ENCODE measurements around the gene ARL8B. TPM values are rescaled to one million over a fixed set of nuclear protein-coding genes. Genes with fewer than 3 reads are reported as not detected.
"Not testable (repeated sequence)": the region's sequence is repeated elsewhere in the genome, so short reads cannot be mapped to it uniquely, and the experiment has no call there.

Gene ARL8B
- total RNA-seq, 3 donors from 2014 or later (not counting 1 experiment from before 2014, with no cell fraction given): 43.3 to 52.7 (median 48.9) TPM

DNA sequence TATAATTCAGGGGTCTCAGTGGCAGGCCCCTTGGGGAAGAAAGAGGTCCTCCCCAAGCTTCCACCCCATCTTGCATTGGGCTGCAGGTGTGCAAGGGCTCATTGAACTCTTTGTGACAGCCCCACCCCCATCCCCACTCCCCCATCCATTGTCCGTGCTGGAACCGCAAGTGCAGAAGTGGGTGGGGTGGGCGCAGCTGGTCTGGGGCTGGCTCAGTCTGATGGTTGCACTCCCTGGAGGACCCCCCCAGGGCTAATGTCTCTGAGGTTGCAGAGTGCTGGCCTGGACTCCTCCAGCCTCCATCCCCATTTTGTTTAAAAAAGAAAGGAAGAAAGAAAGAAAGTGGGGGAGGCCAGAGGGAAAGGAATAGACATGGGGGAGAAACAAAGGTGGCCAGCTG lies 42.3 kb upstream of the ARL8B start:
- WGBS (ENCODE audit: insufficient coverage): 100% methylated on average over 3 of the region's 3 CpGs
- H3K36me3 Mint-ChIP-seq: no peaks in the 10 kb centered on the region
- H3K27me3 Mint-ChIP-seq (ENCODE audit: low read depth in 2 of 2): peaks cover 12 to 14% of the 10 kb centered on the region in 2 donors
- intact Hi-C loops (cut with micrococcal nuclease): no loop called here
- H3K9me3 Mint-ChIP-seq: no peaks in the 10 kb centered on the region
- TF ChIP-seq, protein P1, sequence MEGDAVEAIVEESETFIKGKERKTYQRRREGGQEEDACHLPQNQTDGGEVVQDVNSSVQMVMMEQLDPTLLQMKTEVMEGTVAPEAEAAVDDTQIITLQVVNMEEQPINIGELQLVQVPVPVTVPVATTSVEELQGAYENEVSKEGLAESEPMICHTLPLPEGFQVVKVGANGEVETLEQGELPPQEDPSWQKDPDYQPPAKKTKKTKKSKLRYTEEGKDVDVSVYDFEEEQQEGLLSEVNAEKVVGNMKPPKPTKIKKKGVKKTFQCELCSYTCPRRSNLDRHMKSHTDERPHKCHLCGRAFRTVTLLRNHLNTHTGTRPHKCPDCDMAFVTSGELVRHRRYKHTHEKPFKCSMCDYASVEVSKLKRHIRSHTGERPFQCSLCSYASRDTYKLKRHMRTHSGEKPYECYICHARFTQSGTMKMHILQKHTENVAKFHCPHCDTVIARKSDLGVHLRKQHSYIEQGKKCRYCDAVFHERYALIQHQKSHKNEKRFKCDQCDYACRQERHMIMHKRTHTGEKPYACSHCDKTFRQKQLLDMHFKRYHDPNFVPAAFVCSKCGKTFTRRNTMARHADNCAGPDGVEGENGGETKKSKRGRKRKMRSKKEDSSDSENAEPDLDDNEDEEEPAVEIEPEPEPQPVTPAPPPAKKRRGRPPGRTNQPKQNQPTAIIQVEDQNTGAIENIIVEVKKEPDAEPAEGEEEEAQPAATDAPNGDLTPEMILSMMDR (IDR thresholded peaks at IDR 0.05): no peak
- DNase-seq (no peak), ATAC-seq (no peak)
- no peak overlapping the region for H3K27ac Mint-ChIP-seq
- H3K4me1 Mint-ChIP-seq: no peaks in the 10 kb centered on the region
- Histone ChIP-seq H3K4me1 (ENCODE audit: control insufficient read depth, insufficient read depth, low read length) (no peaks in the 10 kb centered on the region), H3K27me3 (ENCODE audit: control insufficient read depth, insufficient read depth, low read length) (no peaks in the 10 kb centered on the region), H3K4me3 (ENCODE audit: low read length) (no peak overlapping the region), H3K36me3 (ENCODE audit: control insufficient read depth, insufficient read depth, low read length) (no peaks in the 10 kb centered on the region), H3K27ac (ENCODE audit: low read length) (no peak overlapping the region), H3K9me3 (ENCODE audit: control insufficient read depth, insufficient read depth, low read length) (no peaks in the 10 kb centered on the region)
- H3K4me3 Mint-ChIP-seq: no peak overlapping the region

- H3K27me3 ChIP-seq (ENCODE audit: control insufficient read depth, insufficient read depth, low read length): no peaks in the 10 kb centered on the region
- intact Hi-C loops (cut with micrococcal nuclease): no loop called here
- H3K4me1 ChIP-seq (ENCODE audit: control insufficient read depth, insufficient read depth, low read length): no peaks in the 10 kb centered on the region
- Mint-ChIP-seq H3K4me1 (no peaks in the 10 kb centered on the region), H3K4me3 (no peak overlapping the region), H3K9me3 (no peaks in the 10 kb centered on the region), H3K36me3 (no peaks in the 10 kb centered on the region), H3K27me3 (ENCODE audit: low read depth in 2 of 2) (peaks cover 12 to 14% of the 10 kb centered on the region in 2 donors), H3K27ac (no peak overlapping the region)
- TF ChIP-seq, protein P1 (IDR thresholded peaks at IDR 0.05): no peak
- ATAC-seq (no peak), DNase-seq (no peak)
- H3K9me3 ChIP-seq (ENCODE audit: control insufficient read depth, insufficient read depth, low read length): no peaks in the 10 kb centered on the region
- WGBS (ENCODE audit: insufficient coverage): 90% methylated on average over 15 of the region's 15 CpGs
- no peak overlapping the region for H3K4me3 ChIP-seq (ENCODE audit: low read length)
- H3K27ac ChIP-seq (ENCODE audit: low read length): no peak overlapping the region
- H3K36me3 ChIP-seq (ENCODE audit: control insufficient read depth, insufficient read depth, low read length): no peaks in the 10 kb centered on the region
Observed at GRCh38 chr3:5080779-5081550, 41.1 kb upstream of the ARL8B start.

GRCh38 chr3:5081973-5082788 lies 39.9 kb upstream of the ARL8B start:
- DNase-seq; H3K27ac Mint-ChIP-seq; H3K36me3 ChIP-seq (ENCODE audit: control insufficient read depth, insufficient read depth, low read length); H3K27ac ChIP-seq (ENCODE audit: low read length); H3K4me3 Mint-ChIP-seq; H3K4me1 Mint-ChIP-seq; H3K9me3 Mint-ChIP-seq; H3K36me3 Mint-ChIP-seq; ATAC-seq; H3K9me3 ChIP-seq (ENCODE audit: control insufficient read depth, insufficient read depth, low read length); H3K4me1 ChIP-seq (ENCODE audit: control insufficient read depth, insufficient read depth, low read length); intact Hi-C loops (cut with micrococcal nuclease); H3K4me3 ChIP-seq (ENCODE audit: low read length); H3K27me3 ChIP-seq (ENCODE audit: control insufficient read depth, insufficient read depth, low read length): not testable (repeated sequence)
- peaks cover 12 to 14% of the 10 kb centered on the region in 2 donors for H3K27me3 Mint-ChIP-seq (ENCODE audit: low read depth in 2 of 2)
- WGBS (ENCODE audit: insufficient coverage): 76% methylated on average over 13 of the region's 18 CpGs

DNA sequence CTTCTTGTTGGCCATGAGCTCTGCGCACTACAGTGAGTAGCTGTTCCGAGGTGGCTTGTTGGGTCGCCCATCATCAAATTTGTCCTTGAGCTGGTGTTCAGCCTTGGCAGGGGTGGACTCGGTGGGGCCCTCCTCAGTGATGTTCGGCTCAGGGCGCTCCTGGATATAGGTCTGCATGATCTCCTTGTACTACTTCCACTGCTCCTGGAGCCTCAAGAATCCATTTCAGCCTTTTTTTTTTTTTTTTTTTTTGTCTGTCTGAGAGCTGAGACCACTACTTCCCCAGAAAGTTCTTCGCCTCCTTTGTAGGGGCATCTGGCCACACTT lies 39.3 kb upstream of the ARL8B start:
- Histone ChIP-seq H3K36me3 (ENCODE audit: control insufficient read depth, insufficient read depth, low read length) (no peaks in the 10 kb centered on the region), H3K27me3 (ENCODE audit: control insufficient read depth, insufficient read depth, low read length) (no peaks in the 10 kb centered on the region), H3K4me1 (ENCODE audit: control insufficient read depth, insufficient read depth, low read length) (no peaks in the 10 kb centered on the region), H3K4me3 (ENCODE audit: low read length) (no peak overlapping the region), H3K9me3 (ENCODE audit: control insufficient read depth, insufficient read depth, low read length) (no peaks in the 10 kb centered on the region), H3K27ac (ENCODE audit: low read length) (no peak overlapping the region)
- TF ChIP-seq, protein P1 (IDR thresholded peaks at IDR 0.05): no peak
- no peak overlapping the region for H3K27ac Mint-ChIP-seq
- H3K27me3 Mint-ChIP-seq (ENCODE audit: low read depth in 2 of 2): peaks cover 12 to 14% of the 10 kb centered on the region in 2 donors
- DNase-seq (no peak), ATAC-seq (no peak)
- H3K36me3 Mint-ChIP-seq: no peaks in the 10 kb centered on the region
- intact Hi-C loops (cut with micrococcal nuclease): no loop called here
- no peak overlapping the region for H3K4me3 Mint-ChIP-seq
- WGBS (ENCODE audit: insufficient coverage): 86% methylated on average over 7 of the region's 7 CpGs
- no peaks in the 10 kb centered on the region for H3K9me3 Mint-ChIP-seq
- no peaks in the 10 kb centered on the region for H3K4me1 Mint-ChIP-seq

Measured in natural killer cell (primary cell).